K562 (cell line): ENCODE data around the gene EZH1. TPM values are rescaled to one million over a fixed set of nuclear protein-coding genes. Genes with fewer than 3 reads are reported as not detected.

Experiments
- AFF4 ChIP-seq: sonication (generic); formaldehyde crosslinking; IDR thresholded peaks from 2 replicates; pipeline ENCODE4 v1.8.0; 2023; ENCODE audit warnings: mild to moderate bottlenecking, missing genetic modification reagents
- EZH2 ChIP-seq: IDR thresholded peaks from 2 replicates; pipeline ENCODE4 v1.6.1; 2012; ENCODE audit warnings: low read depth, mild to moderate bottlenecking, inconsistent platforms, low read length, borderline replicate concordance
- FOS ChIP-seq: IDR thresholded peaks from 3 replicates; pipeline ENCODE4 v1.6.1; 2011; ENCODE audit not compliant: insufficient read length; ENCODE audit errors: extremely low read depth
- HNRNPL ChIP-seq: fragments of 200-400 bp; formaldehyde crosslinking; IDR thresholded peaks from 2 replicates; pipeline ENCODE4 v1.6.1; 2017; ENCODE audit warnings: low read depth, mild to moderate bottlenecking, low read length
- POLR2H ChIP-seq: IDR thresholded peaks from 2 replicates; pipeline ENCODE4 v1.6.1; 2016; ENCODE audit warnings: missing genetic modification characterization, low read depth, mild to moderate bottlenecking, control low read depth, missing compliant biosample characterization, moderate library complexity
- PYGO2 ChIP-seq: fragments of 450-650 bp; IDR thresholded peaks from 2 replicates; pipeline ENCODE4 v1.6.1; 2016; ENCODE audit warnings: mild to moderate bottlenecking, missing genetic modification characterization, moderate library complexity, missing compliant biosample characterization
- RAD51 ChIP-seq: fragments of 450-650 bp; IDR thresholded peaks from 2 replicates; pipeline ENCODE4 v1.7.1; 2016; ENCODE audit warnings: low read depth, mild to moderate bottlenecking, borderline replicate concordance
- RREB1 ChIP-seq: fragments of 250-450 bp; sonication (Bioruptor Pico); IDR thresholded peaks from 2 replicates; pipeline ENCODE4 v1.4.0; 2020
- SMC3 ChIP-seq: conservative IDR thresholded peaks from 2 replicates; pipeline ENCODE4 v1.6.1; 2011; ENCODE audit warnings: low read depth, low read length, improper control_type of control experiment; ENCODE audit not compliant: insufficient read depth
- SP2 ChIP-seq: IDR thresholded peaks from 2 replicates; pipeline ENCODE4 v1.6.1; 2011; ENCODE audit warnings: mild to moderate bottlenecking, low read depth, low read length, moderate library complexity; ENCODE audit not compliant: poor library complexity, severe bottlenecking; ENCODE audit errors: extremely low read depth
- ZNF589 ChIP-seq: fragments of 200-800 bp; sonication (Bioruptor generic); IDR thresholded peaks from 2 replicates; pipeline ENCODE4 v1.6.1; 2016; ENCODE audit warnings: low read depth, missing genetic modification characterization, missing compliant biosample characterization
- polyA plus RNA-seq, 8 experiments: library from polyadenylated mRNA; depleted of rRNA in 4 of 8; stranded (reverse) in 5 of 8; unstranded in 3 of 8; fragments of >200 nt; fragmentation: Nextera tagmentation in 2 of 8; fragmentation: Illumina TruSeq in 1 of 8; extraction: Ambion mirVana in 2 of 8; extraction: Trizol in 1 of 8; gene quantifications; 2 replicates each; pipeline versions ENCODE4 v1.2.1 to v1.2.3, GENCODE V29; 2011 to 2014; ENCODE audit warnings: inconsistent platforms in 1 of 8, missing spikeins in 1 of 8
- total RNA-seq, 7 experiments: library from RNA; depleted of rRNA in 6 of 7; stranded (reverse); fragments of >200 nt in 6 of 7; fragmentation: Illumina TruSeq in 2 of 7; extraction: Trizol in 2 of 7; gene quantifications; 2 replicates each; pipeline versions ENCODE4 v1.2.1 to v1.2.3, GENCODE V29; 2011 to 2021; ENCODE audit warnings: low replicate concordance in 1 of 7
- TF ChIP-seq, protein P1 (sequence below): fragments of 450-650 bp; IDR thresholded peaks from 2 replicates; pipeline ENCODE4 v1.6.1; 2016; ENCODE audit warnings: missing biosample characterization, missing genetic modification characterization
- TF ChIP-seq, protein P2 (sequence below): fragments of 200-800 bp; sonication (Bioruptor generic); IDR thresholded peaks from 2 replicates; pipeline ENCODE4 v1.6.1; 2017; ENCODE audit warnings: missing genetic modification characterization, missing compliant biosample characterization

Gene EZH1
- total and polyA plus RNA-seq, 9 of the 15 experiments (the other 6 are each of a cell fraction or from before 2014, with no cell fraction given) = 8.6 to 40.8 (median 22.9) TPM

DNA sequence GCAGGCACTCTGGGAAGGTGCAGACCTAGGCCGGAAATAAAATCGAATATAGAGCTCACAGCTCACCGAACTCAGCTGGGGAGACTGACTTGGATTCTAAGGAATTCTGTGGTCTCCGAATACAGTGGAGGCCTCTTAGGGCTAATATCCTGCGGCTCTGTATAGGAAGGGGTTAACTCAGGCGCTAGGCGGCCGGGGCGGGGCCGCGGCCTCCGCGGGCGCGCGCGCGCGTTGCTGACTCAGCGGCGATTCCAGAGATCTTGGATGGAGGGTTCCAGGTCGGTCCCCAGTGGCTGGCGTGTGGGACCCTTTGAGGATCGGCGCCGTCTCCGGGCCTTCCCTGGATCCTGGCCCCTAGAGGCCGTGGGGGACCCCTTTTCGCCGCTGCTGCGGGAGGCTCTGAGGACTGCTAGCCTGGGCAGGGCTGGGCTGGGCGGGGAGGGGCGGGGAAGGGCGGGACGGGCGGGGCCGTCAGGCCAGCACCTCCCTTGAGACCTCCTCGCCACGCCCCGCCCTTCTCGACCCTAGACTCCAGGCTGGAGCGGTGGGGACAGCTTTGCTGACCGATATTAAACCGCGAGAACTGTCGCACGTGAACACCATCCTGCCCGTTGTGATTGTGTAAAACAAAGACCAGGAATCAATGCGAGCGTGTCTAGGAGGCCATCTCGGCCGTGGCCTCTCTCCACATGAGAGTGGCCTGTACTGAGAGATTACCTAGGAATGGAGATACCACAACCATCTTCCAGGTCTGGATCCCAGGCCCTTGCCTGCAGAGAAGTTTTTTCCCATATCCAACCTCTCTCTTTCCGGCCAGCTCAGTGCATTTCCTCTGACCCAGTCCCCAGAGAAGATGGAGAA is 66.7 kb downstream of the EZH1 start (continued):
- no peak for TF ChIP-seq POLR2H (tag)
- 0 out of 2 replicates have a peak, but pooled peaks have one; percentile 7 for TF ChIP-seq RREB1 (CRISPR knock-in tag)
- TF ChIP-seq RAD51 = no peak
- TF ChIP-seq AFF4 (CRISPR knock-in tag) = 0 out of 2 replicates have a peak, but pooled peaks have one; percentile 25
- TF ChIP-seq, protein P1, sequence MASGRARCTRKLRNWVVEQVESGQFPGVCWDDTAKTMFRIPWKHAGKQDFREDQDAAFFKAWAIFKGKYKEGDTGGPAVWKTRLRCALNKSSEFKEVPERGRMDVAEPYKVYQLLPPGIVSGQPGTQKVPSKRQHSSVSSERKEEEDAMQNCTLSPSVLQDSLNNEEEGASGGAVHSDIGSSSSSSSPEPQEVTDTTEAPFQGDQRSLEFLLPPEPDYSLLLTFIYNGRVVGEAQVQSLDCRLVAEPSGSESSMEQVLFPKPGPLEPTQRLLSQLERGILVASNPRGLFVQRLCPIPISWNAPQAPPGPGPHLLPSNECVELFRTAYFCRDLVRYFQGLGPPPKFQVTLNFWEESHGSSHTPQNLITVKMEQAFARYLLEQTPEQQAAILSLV = no peak
- TF ChIP-seq PYGO2 (tag) = no peak
- no peak for TF ChIP-seq SP2
- TF ChIP-seq HNRNPL = no peak
- TF ChIP-seq FOS = no peak
- no peak for TF ChIP-seq ZNF589 (CRISPR knock-in tag)
- TF ChIP-seq SMC3 = no peak
- TF ChIP-seq, protein P2, sequence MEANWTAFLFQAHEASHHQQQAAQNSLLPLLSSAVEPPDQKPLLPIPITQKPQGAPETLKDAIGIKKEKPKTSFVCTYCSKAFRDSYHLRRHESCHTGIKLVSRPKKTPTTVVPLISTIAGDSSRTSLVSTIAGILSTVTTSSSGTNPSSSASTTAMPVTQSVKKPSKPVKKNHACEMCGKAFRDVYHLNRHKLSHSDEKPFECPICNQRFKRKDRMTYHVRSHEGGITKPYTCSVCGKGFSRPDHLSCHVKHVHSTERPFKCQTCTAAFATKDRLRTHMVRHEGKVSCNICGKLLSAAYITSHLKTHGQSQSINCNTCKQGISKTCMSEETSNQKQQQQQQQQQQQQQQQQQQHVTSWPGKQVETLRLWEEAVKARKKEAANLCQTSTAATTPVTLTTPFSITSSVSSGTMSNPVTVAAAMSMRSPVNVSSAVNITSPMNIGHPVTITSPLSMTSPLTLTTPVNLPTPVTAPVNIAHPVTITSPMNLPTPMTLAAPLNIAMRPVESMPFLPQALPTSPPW (CRISPR knock-in tag) = peak; percentile 83
- TF ChIP-seq EZH2 = no peak
